Measurements from ENCODE around the gene TRIM4. TPM values are rescaled to one million over a fixed set of nuclear protein-coding genes. Genes with fewer than 3 reads are reported as not detected.
"Not testable (repeated sequence)": the region's sequence is repeated elsewhere in the genome, so short reads cannot be mapped to it uniquely, and the experiment has no call there.

Gene TRIM4
- total RNA-seq, 2 donors from 2014 or later = 31.9 to 41.9 TPM

DNA sequence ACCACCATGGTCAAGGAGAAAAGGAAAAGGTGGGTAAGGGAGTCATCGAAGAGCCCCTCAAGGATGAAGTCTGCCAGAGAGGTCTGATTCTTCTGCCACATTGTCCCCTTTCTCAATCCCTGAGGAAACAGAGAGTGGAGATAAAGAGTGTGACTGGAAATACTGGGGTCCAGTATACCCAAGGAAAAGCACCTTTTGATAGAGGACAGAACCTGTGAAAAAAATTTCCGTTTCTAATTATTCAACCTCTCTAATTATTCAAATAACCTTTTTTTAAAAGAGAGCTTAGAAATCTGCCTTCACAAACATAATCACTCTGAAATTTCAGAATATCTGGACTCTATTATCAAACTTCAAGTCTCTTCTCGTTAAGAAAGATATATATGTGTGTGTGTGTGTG lies 42.4 kb downstream of the TRIM4 start, which contains the start of gene OR2AE1:
TSS of gene OR2AE1 (minus strand) at position 101 of the 400 bp plus-strand sequence. CDS start at position 101, 0 bp downstream.
- intact Hi-C loops (cut with DNase I) = no loop called here
- ATAC-seq (no peak), DNase-seq (no peak)
- no peaks in the 10 kb centered on the region for H3K27me3 ChIP-seq
- no peaks in the 10 kb centered on the region for H3K4me1 ChIP-seq
- H3K4me3 ChIP-seq = no peak within 1 kb of the TSS
- H3K27ac ChIP-seq = no peak within 1 kb of the TSS
- TF ChIP-seq, protein P1, sequence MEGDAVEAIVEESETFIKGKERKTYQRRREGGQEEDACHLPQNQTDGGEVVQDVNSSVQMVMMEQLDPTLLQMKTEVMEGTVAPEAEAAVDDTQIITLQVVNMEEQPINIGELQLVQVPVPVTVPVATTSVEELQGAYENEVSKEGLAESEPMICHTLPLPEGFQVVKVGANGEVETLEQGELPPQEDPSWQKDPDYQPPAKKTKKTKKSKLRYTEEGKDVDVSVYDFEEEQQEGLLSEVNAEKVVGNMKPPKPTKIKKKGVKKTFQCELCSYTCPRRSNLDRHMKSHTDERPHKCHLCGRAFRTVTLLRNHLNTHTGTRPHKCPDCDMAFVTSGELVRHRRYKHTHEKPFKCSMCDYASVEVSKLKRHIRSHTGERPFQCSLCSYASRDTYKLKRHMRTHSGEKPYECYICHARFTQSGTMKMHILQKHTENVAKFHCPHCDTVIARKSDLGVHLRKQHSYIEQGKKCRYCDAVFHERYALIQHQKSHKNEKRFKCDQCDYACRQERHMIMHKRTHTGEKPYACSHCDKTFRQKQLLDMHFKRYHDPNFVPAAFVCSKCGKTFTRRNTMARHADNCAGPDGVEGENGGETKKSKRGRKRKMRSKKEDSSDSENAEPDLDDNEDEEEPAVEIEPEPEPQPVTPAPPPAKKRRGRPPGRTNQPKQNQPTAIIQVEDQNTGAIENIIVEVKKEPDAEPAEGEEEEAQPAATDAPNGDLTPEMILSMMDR (IDR thresholded peaks at IDR 0.05) = no peak
- H3K9me3 ChIP-seq = no peaks in the 10 kb centered on the region
- H3K36me3 ChIP-seq (replicated peaks in 1 of 2; ENCODE audit: insufficient read depth in 1 of 2, low read depth in 2 of 2) = no peaks in the 10 kb centered on the region
- 65 to 74% methylated on average over 3 of the region's 3 CpGs for WGBS, 2 donors

- TF ChIP-seq, protein P1 (IDR thresholded peaks at IDR 0.05) = no peak
- no peak for TF ChIP-seq POLR2A (IDR thresholded peaks at IDR 0.05)
- Histone ChIP-seq H3K4me1 (no peaks in the 10 kb centered on the region), H3K27ac (no peak overlapping the region), H3K27me3 (no peaks in the 10 kb centered on the region), H3K9me3 (no peaks in the 10 kb centered on the region), H3K36me3 (replicated peaks in 1 of 2; ENCODE audit: insufficient read depth in 1 of 2, low read depth in 2 of 2) (no peaks in the 10 kb centered on the region), H3K4me3 (no peak overlapping the region)
- intact Hi-C loops (cut with DNase I) = no loop called here
- ATAC-seq (no peak), DNase-seq (no peak)
- WGBS, 2 donors = 83 to 85% methylated on average over 5 of the region's 5 CpGs
These were observed 42.8 kb downstream of the TRIM4 start for GRCh38 chr7:99876491-99876890.

GRCh38 chr7:99868246-99868645 lies 51.1 kb downstream of the TRIM4 start:
- no peaks in the 10 kb centered on the region for H3K4me1 ChIP-seq
- no peak overlapping the region for H3K4me3 ChIP-seq
- TF ChIP-seq, protein P1 (IDR thresholded peaks at IDR 0.05) = no peak
- TF ChIP-seq POLR2A (IDR thresholded peaks at IDR 0.05) = no peak
- DNase-seq = no peak
- H3K27ac ChIP-seq = no peak overlapping the region
- H3K36me3 ChIP-seq (replicated peaks in 1 of 2; ENCODE audit: insufficient read depth in 1 of 2, low read depth in 2 of 2) = no peaks in the 10 kb centered on the region
- H3K27me3 ChIP-seq = no peaks in the 10 kb centered on the region
- H3K9me3 ChIP-seq = no peaks in the 10 kb centered on the region
- 91 to 92% methylated on average over 1 of the region's 1 CpG for WGBS, 2 donors
- intact Hi-C loops (cut with DNase I) = no loop called here
- ATAC-seq = no peak

DNA sequence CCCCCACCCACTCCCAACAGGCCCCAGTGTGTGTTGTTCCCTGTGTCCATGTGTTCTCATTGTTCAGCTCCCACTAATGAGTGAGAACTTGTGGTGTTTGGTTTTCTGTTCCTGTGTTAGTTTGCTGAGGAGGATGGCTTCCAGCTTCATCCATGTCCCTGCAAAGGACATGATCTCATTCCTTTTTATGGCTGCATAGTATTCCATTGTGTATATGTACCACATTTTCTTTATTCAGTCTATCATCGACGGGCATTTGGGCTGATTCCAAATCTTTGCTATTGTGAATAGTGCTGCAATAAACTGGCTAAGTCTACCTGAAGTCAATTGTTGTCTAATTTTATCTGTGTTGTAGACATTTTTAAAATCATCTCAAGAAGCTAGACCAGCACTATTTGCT lies 51.9 kb downstream of the TRIM4 start:
- H3K27ac ChIP-seq; H3K27me3 ChIP-seq; ATAC-seq; intact Hi-C loops (cut with DNase I); H3K9me3 ChIP-seq; DNase-seq; H3K4me1 ChIP-seq; H3K4me3 ChIP-seq; H3K36me3 ChIP-seq (replicated peaks in 1 of 2; ENCODE audit: insufficient read depth in 1 of 2, low read depth in 2 of 2): not testable (repeated sequence)
- WGBS, 2 donors = 90 to 94% methylated on average over 2 of the region's 2 CpGs

GRCh38 chr7:99863847-99864440 lies 55.4 kb downstream of the TRIM4 start:
- DNase-seq = no peak
- WGBS, 2 donors = 45 to 68% methylated on average over 2 of the region's 2 CpGs
- ATAC-seq = no peak
- Histone ChIP-seq H3K4me3 (no peak overlapping the region), H3K27me3 (no peaks in the 10 kb centered on the region), H3K9me3 (no peaks in the 10 kb centered on the region), H3K36me3 (replicated peaks in 1 of 2; ENCODE audit: insufficient read depth in 1 of 2, low read depth in 2 of 2) (no peaks in the 10 kb centered on the region), H3K4me1 (peaks cover 10% of the 10 kb centered on the region), H3K27ac (no peak overlapping the region)
- intact Hi-C loops (cut with DNase I) = no loop called here
- TF ChIP-seq, protein P1 (IDR thresholded peaks at IDR 0.05) = no peak
- no peak for TF ChIP-seq POLR2A (IDR thresholded peaks at IDR 0.05)

All from body of pancreas (tissue), 4 donors.